ENCODE measurements around the gene ZNF724. TPM values are rescaled to one million over a fixed set of nuclear protein-coding genes. Genes with fewer than 3 reads are reported as not detected.

The ZNF724 gene
- total RNA-seq, 1 donor from 2014 or later = 14.1 TPM

- intact Hi-C loops (cut with micrococcal nuclease) = loop anchor here (5.0 kb wide), 1 partner anchor 504 kb away; the partner anchor contains the start of gene ZNF681
Observed at GRCh38 chr19:23253256-23253655, 3.1 kb upstream of the ZNF724 start.

GRCh38 chr19:23241419-23241818 is 8.8 kb downstream of the ZNF724 start:
- intact Hi-C loops (cut with micrococcal nuclease) = no loop called here

DNA sequence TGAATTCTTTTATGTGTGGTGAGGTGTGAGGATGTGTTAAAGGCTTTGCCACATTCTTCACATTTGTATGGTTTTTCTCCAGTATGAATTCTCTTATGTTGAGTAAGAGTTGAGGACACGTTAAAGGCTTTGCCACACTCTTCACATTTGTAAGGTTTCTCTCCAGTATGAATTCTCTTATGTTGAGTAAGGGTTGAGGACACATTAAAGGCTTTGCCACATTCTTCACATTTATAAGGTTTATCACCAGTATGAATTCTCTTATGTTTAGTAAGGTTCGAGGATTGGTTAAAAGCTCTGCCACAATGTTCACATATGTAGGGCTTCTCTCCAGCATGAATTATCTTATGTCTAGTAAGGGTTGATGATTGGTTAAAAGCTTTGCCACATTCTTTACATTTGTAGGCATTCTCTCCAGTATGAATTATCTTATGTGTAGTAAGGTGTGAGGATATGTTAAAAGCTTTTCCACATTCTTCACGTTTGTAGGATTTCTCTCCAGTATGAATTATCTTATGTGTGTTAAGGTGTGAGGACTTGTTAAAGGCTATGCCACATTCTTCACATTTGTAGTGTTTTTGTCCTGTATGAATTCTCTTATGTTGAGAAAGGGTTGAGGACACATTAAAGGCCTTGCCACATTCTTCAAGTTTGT is 27.1 kb downstream of the ZNF724 start:
- intact Hi-C loops (cut with micrococcal nuclease) = no loop called here

DNA sequence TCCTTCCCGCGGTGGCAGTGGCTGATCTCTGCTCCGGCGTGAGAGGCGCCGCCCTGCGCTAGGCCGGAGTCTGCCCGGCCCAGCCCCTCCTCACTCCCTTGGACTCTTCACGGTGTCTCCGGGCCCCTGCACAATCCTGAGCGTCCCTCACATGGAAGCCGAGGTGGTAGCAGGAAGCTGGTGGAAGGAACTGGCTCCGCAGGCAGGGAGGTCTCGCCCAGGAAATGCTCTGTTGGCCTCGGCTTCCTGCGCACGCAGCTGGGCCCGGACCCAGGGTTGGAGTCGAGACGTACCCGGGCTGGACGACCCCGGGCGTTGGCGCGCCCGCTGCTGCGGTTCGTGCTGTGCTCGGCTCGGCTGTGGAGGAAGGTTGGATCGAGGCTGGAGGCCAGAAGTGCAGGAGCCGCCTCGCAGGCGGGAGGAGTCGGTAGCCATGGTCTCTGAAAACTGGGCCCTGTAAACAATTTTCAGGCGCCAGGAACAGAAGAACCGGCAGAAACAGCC is 46.3 kb downstream of the ZNF724 start:
- intact Hi-C loops (cut with micrococcal nuclease) = no loop called here

DNA sequence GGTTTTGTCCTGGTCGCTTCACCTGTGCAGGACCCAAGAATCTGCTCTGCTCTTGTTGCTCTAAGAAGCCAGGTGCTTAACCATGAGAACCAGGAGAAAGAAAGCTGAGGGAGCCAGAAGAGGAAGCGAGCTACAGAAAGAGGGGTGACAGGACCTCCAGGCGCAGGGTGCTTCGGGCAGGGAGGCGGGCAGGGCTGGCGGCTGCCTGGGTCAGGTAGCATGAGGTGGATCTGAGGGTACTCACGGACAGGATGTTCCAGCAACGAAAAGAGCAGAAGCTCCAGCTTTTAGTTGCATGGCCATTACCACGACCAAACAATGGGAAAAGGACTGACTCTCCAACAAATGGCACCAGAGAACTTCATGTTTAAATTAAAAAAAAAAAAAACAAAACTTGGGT is 59.9 kb downstream of the ZNF724 start:
- intact Hi-C loops (cut with micrococcal nuclease) = no loop called here

- intact Hi-C loops (cut with micrococcal nuclease) = no loop called here
Observed at GRCh38 chr19:23183251-23183650, 66.9 kb downstream of the ZNF724 start.

Other genes with a start within 250 kb of the ZNF724 start
- gene ZNF728, start 247.2 kb downstream of the ZNF724 start, total RNA-seq = not detected in 2 replicates
- gene ZNF730, start 133.4 kb downstream of the ZNF724 start, total RNA-seq = 0.34 and 0.61 TPM in 2 replicates
- 35.6 and 35.8 TPM in 2 replicates for gene ZNF91, start 145.1 kb upstream of the ZNF724 start, total RNA-seq

Data from T-helper 2 cell treated with Interferon-gamma antibody and Interleukin-4, amounts not matched to agents 100 ng/mL and 5 ng/mL, for 36 hours (primary cell).